Occipital lobe (tissue), 2 donors: ENCODE measurements around the gene RRAS. TPM values are rescaled to one million over a fixed set of nuclear protein-coding genes. Genes with fewer than 3 reads are reported as not detected.
A peak's percentile ranks its signal among the peaks of the same experiment; 100 is the strongest.

Experiments
- DNase-seq: peaks from one replicate; lab custom pipeline; 2025; lab: John Stamatoyannopoulos, UW
- total RNA-seq: library from RNA; depleted of rRNA; stranded (reverse); fragments of >200 nt; gene quantifications from one replicate; pipeline ENCODE4 v1.2.3, GENCODE V29; 2014

Gene RRAS
- 1.1 TPM for total RNA-seq

DNA sequence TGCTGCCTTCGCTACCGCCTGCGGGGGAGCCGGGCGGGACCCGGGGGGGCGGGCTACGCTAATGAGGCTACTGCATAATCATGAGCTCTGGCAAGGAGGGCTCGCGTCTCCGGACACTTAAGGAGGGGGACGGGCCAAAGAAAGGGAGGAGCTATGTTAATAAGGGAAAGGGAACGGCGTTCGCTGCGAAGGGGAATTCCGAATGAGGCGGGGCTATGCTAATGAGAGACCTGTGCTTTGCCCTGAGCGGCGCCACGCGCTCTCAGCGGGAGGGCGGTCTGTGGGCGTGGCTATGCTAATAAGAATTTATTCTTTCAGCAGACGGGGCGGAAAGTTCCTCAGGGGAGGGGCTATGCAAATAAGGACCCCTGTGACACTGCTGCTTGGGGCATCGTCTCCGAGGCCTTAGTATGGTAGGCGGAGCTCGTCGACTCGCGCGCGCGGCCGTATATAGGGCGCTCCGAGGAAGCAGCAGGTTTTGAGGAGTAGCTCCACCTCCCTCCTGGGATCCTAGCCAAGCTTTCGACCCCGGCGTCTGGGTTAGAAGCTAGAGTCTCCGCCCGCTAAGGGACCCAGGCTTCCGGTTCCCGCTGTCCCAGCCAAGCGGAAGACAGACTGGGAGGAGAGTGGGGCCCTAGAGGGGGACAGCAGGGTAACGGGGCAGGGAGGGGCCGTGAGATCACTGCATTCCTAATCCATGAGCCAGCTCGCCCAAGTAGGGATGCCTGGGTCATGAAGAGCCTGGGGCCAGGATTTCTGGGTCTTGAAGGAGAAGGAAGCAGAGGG, at the start of gene RRAS:
Gene RRAS (minus strand): TSS at position 31 of the 786 bp plus-strand sequence. CDS start 45 bp downstream, outside the sequence.
- peak; percentile 99 for DNase-seq

DNA sequence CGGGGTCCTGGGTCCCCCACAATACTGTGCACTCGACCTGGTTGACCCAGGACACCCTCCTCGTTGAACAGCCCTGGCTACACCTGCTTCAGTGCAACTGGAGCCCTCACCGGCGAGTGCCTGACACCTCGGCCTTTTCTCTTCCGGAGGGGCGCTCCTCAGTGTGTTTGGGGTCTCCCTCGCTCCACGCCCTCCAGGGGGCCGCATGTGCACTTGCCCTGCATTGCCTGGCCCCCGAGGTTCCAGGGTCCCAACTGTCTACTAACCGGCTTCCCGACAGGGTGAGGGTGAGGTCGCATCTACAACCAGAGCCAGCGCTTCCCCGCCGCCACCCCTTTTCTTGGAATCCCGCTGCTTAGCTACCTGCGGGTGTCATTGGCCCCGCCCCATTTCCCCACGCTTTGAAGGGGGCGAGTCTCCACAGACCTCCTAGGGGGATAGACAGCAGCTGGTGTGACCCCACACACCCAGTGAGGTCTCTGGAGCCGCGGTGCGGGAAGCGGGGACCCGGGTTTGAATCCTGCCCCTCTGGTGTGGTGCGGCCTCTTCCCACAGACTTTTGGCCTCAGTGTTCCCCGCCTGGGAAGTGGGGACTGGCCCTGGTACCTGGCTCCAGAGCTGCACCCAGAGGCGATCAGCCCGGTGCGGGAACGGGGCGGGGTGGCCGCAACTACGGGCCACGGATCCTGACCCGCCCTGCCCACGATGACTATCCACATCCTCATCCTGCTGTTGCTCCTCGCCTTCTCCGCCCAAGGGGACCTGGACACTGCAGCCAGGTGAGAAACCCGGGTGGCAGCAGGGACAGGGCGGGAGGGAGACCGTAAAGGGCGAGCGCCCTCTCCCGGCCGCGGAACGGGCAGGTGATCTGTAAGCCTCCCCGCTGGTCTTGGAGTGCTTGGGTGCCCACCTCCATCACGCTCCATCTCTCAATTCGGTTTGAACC, 49.5 kb upstream of the RRAS start, which contains the start of gene ADM5:
Gene ADM5 (plus strand): TSS at position 462 of the 946 bp plus-strand sequence. CDS start 244 bp downstream, at position 706.
- DNase-seq = peak; percentile 35

DNA sequence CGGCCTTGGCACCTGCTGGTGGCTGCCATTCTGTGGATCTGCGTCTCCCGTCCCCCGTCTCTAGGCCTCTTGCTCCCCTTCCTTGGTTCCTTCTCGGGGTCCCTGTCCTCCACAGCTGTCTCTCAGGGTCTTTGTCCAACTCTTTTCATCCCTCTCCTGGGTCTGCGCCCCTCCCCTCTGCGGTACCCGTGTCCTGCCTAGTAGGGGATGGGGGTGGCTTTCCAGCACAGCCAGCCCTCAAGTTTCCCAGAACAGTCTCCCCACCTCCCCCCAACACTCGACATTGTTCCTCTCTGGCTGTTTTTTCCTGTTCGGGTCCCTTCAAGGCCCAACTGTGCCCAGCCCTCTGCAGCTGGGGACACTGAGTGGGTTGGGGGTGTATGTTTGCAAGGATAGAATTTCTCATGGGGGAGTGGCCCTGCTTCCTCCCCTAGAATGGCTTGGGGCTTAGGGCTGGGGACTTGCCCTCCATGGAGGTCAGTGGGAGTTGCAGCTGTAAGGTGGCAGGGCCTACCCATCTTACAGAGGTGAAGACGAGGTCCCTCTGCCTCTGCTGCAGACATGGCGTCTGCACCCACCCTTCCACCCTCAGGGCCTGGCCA, 48.7 kb upstream of the RRAS start:
- no peak for DNase-seq

DNA sequence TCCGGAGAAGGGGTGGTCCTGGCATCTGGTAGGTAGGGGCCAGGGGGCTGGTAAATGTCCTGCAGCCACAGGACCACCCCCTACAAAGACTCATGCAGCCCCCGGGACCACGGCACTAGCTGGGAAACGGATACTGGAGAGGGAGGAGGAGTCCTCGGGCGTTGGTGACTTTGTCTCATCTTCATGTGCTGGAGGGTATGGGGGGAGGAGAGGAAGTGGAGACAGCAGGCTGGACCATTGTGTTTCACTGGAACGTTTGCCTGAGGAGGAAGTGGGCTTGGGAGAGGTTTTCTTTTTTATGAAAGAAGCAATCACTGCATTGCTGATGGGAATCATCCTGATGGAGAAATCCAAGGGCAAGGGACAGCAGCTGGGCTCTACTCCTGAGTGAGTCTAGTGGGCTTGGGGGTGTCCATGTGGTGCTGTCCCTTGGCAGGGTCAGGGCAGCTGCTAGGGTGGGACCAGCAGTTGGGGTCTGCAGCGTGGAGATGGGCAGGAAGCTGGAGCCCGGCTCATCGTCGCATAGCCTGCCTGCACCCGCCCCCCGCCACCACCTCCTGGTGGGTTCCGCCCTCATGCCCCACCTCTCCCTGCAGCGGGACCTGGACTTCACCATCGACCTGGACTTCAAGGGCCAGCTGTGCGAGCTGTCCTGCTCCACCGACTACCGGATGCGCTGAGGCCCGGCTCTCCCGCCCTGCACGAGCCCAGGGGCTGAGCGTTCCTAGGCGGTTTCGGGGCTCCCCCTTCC, 47.8 kb upstream of the RRAS start:
- DNase-seq = no peak

DNA sequence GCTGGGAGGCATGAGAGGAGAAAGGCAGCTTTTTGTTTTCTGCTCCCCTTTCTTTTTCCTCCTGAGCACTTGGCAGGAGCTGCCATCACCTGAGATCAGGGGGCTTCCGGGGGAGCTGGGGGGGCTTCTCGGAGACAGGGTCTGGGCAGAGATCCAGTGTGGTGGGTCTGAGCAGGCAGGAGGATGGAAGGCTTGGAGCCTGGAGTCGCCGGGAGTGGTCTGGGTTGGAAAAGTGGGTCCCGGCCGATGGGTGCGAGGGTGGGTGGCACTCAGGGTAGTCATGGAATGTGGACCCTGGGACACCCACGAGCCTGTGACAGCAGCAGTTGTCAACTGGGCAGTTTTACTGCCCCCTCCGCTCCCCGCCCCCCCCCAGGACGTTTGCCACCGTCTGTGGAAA, 47.2 kb upstream of the RRAS start:
- DNase-seq = no peak

DNA sequence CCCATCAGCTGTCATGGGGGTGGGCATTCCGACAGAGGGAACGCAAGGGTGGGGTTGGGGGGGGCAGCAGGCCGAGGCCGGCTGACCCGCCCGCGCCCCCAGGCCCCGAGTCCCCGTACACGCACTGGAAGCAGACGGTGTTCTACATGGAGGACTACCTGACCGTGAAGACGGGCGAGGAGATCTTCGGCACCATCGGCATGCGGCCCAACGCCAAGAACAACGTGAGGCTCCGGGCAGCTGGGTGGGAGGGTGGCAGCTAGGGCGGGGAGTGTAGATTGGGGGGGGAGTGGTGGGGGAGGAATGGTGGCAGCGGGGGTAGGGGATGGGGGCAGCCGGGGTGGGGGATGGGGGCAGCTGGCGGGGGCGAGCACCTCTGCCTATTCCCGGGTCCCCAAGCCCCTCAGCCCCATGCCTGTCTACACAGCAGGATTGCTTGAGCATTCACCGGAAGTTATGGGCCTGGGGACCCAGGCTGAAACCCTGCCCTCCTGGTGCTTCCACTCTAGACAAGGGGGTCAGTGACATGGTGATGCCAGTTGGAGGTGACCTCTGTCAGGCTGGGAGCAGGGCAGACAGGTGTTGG, 46.7 kb upstream of the RRAS start:
- DNase-seq = no peak

DNA sequence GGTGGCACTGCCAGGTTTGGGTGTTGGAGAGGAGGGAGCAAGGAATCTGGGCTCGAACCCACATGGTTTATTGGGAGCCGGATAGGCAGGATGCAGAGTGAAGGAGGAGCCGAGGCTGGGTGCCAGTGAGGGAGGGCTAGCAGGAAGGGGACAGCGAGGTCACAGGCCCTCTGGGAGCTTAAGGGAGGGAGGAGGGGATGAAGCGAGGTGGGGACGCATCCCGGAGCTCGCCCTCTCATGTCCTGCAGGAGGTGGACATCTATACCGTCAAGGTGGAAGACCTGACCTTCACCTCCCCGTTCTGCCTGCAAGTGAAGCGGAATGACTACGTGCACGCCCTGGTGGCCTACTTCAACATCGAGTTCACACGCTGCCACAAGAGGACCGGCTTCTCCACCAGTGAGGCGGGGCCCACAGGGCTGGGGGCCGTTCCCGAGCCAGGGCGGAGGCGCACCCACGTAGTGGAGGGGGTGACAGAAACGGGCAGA, 45.9 kb upstream of the RRAS start:
- no peak for DNase-seq

DNA sequence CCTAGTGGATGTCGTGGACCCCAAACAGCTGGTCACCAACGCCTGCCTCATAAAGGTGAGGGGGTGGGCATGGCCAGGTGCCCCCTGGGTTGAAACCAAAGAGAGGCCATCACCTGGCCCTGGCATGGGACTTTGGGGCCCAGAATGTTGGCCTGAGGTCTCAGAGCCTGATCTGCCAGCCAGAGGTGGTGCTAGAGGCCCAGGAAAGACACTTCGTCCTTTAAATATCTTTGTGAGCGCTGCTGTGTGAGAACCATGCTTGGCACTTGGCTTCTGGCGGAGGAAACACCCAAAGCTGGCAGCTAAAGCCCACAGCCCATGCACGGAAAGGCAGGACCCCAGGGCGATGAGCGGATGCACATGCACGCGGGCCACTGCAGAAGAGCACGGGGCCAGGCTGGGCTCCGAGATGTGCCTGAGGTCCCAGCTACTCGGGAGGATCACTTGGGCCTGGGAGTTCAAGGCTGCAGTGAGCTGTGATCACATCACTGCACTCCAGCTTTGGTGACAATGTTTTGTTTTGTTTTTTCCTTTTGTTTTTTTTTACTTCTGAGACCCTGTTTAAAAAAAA, 45.1 kb upstream of the RRAS start:
- DNase-seq = no peak

DNA sequence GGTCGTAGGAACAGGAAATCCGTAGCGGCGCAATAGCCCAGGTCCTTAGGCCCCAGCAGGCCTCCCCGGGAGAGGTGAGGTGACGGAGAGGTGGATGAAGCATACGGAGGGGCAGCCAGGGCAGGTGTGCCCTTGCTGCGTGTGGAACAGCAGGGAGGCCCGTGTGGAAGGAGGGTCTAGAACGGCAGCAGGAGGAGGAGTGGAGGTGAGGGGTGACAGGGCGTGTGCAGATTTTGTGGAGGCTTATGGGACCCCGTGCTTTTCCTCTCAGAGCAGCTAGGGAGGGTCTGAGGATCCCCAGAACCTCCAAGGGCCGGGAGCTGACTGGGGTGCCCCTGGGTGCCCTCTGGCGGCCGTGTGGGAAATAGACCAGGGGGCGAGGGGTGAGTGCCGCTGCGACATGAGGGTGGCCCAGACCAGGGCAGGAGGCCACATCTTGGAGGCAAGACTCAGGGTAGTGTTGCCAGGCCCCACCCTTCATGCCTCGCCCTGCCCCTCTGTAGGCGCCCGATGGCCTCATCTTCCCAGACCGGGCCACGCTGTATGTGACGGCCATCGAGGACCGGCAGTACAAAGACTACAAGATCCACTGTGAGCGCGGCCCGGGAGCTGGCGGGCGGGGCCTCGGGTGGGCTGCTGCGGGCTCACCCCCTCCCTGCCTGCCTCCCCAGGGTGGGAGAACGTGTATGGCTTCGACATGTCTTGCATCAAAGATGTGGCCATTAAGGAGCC, 44.5 kb upstream of the RRAS start:
- no peak for DNase-seq

DNA sequence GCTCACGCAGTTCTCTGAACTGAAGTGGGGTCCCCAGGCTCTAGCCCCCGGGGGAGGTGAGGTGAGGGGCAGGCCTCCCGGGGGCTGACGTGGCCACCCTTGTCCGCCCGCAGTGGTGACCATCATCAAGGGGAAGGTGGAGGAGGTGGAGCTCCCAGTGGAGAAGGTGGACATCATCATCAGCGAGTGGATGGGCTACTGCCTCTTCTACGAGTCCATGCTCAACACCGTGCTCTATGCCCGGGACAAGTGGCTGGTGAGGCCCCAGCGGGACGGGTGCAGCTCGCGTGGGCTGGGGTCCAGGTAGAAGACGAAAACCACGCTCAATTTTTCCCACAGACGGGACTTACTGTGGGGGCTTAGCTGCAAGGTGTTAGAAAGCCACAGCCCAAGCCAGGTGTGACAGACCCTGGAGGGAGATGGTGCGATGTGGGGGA, 43.9 kb upstream of the RRAS start:
- DNase-seq = no peak

DNA sequence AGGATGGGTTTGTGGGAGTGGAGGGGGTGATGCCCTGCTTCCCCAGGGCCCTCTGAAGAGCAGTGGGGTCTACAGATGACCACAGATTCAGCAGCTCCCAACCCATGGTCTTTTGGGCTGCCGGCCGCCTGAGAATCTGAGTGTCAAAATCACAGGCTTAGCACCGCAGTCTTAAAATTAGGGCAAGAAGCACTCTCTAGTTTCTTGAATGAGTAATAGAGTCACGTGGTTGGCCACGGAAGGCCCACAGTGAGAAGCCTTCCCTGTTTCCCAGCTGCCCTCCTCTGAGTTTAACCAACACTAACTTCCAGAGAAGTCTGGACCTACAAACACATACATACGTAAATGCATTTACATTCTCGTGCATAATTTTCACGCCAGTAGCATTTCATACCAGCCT, 42.3 kb upstream of the RRAS start:
- peak; percentile 5 for DNase-seq

DNA sequence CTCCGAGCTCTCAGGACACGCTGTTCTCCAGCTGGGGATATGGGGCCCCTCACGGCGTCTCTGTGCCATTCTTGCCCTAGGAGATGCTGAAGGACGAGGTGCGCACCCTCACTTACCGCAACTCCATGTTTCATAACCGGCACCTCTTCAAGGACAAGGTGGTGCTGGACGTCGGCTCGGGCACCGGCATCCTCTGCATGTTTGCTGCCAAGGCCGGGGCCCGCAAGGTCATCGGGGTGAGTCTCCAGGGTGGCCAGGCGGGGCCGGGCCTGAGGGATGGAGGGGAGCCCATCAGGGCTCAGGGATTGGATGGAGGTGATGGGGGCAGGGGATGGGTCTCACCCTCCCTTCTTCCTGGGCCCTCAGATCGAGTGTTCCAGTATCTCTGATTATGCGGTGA, 41.9 kb upstream of the RRAS start:
- no peak for DNase-seq

DNA sequence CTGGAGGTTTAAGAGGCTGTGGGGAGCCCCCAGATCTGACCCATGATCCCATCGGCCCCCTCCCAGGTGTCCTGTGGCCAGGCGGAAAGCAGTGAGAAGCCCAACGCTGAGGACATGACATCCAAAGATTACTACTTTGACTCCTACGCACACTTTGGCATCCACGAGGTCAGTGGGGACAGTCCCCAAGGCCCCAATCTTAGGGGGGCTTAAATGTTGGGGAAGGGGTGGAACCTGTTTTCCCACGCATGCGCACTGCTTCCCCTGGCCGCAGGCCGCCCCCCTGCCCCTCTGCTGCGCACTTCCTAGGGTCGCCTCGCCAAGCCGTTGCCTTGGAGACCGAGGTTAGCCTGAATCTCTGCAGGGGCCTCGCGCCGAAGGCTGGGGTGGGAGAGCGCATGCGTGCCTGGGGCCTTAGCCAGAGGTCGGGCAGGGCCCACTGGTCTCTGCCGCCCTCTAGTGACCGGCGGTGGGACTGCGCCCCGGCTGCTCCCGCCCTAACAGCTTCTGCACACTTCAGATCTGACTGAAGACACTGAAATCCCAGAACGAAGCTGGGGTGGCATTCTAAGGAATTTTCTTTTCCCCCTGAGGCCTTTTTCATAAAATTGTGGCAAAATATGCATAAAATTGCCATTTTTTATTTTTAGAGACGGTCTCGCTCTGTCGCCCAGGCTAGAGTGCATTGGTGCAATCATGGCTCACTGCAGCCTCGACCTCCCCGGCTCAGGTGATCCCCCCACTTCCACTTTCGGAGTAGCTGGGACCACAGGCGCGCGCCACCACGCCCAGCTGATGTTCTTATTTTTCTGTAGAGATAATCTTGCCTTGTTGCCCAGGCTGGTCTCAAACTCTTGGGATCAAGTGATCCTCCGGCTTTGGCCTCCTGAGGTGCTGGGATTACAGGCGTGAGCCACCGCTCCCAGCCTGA, 40.7 kb upstream of the RRAS start:
- DNase-seq = peak; percentile 75

DNA sequence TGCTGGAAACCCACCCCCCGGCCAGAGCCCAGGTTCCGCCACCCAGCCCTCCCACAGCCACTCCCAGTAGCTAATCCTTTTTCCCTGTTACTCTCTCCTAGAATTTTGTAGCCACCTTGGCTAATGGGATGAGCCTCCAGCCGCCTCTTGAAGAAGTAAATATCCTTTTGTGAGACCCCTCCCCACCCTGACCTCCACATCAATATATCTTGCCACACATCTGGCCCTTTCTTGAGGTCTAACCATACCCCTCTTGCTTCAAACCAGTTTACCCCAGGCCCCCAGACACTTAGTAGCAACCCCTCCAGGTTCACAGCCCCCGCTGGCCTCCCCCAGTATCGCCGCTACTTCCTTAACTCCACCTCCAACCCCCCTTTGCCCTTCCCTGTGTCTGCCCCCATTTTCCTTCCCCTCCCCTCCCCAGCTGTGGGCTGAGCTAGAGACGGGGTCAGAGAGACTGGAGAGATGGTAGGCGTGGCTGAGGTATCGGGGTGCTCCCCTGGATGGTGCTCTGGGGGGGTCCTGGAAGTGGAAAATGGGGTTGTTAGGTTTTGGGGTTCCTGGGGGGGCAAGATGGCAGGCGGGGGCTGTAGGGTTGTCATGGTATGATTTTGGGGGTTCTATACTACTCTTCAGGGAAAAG, 39.9 kb upstream of the RRAS start:
- DNase-seq = no peak

DNA sequence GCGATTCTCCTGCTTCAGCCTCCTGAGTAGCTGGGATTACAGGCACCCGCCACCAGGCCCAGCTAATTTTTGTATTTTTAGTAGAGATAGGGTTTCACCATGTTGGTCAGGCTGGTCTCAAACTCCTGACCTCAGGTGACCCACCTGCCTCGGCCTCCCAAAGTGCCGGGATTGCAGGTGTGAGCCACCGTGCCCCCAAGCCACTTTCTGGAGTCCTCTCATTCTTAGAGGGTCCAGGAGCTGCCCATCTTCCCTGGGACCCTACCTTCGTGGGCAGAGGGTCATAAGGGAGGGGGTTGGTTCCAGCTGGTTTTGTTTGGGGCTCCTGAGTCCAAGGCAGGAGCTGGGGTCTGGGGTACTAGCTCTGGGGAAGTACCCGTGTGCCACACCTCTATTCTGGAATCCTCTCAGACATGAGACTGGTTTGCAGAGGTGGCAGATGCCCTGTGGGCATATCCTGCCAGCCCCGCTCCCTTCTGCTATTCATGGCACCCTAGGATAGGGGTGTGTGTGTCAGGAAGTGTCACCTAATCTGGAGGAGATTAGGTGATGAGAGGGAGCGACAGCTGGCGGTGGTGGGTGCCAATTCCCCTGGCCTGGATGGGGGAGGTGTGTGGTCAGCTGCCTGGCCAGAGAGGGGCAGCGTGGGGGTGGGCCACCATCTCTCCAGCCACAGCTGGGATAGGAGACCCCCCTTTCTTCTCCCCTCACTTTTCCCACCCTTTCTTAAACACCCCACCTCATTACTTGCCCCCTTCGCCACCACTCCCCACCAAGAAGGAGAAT, 39.2 kb upstream of the RRAS start:
- DNase-seq = no peak

DNA sequence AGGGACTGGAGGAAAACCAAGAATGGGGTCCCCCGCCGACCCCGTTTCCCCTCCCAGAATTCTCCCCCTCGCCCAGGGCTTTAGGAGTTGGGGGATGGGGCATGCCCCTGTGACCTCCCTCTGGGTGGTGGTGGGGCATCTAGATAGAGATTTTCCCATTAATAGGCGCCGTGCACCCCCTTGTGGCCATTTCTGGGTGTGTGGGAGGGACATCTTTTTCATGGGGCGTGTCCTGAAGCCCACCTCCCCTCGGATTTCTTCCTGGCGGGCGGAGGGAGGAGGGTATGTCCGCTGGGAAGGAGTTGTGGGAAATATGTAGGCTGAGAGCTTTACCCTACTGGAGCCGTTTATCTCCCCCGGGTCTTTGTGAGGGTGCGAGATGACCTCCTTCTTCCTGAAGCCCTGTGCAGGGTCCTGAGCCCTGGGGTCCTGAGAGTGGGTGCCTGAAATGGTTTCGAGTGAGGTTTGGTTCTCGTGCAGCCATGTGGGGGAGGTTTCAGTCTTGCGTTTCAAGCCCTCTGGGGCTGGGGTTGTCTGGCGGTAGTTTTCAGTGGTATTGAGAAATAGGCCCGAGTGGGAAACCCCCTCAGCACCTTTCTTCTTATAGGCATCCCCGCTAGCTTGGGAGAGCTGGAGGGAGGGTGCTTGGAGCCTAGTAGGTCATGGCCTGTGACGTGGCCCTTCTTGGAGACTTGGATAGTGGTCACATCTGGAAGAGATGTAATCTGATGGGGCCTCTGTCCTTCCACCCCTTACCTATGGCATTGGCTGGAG, 38.1 kb upstream of the RRAS start:
- DNase-seq = no peak
